ENCODE results near the gene CCDC180.

GRCh38 chr9:97284798-97285197 lies 22.7 kb upstream of the CCDC180 start:
- TF ChIP-seq CTCF (conservative IDR thresholded peaks at IDR 0.05; ENCODE audit: low read depth in 2 of 2) (peak in 1 of 2 experiments; percentile 46; a peak in 2 of 4 replicates), REST (IDR thresholded peaks at IDR 0.05; ENCODE audit: unreplicated experiment) (no peak), POLR2AphosphoS5 (IDR thresholded peaks at IDR 0.05; ENCODE audit: low read depth) (no peak), CREB1 (CRISPR knock-in tag; IDR thresholded peaks at IDR 0.05; ENCODE audit: low read depth) (no peak), EZH2 (IDR thresholded peaks at IDR 0.05; ENCODE audit: low read depth, unreplicated experiment) (no peak), EZH2phosphoT487 (IDR thresholded peaks at IDR 0.05; ENCODE audit: unreplicated experiment) (no peak), STAT1 (IDR thresholded peaks at IDR 0.05; ENCODE audit: unreplicated experiment) (no peak), ETS1 (IDR thresholded peaks at IDR 0.05) (no peak), ZNF114 (CRISPR knock-in tag; IDR thresholded peaks at IDR 0.05) (no peak), ZNF462 (CRISPR knock-in tag; IDR thresholded peaks at IDR 0.05) (no peak), JUNB (IDR thresholded peaks at IDR 0.05; ENCODE audit: unreplicated experiment) (no peak), NANOG (IDR thresholded peaks at IDR 0.05; ENCODE audit: borderline replicate concordance) (no peak)

Measured in GM23338 (cell line).